ENCODE data around the gene GALNT2. TPM values are rescaled to one million over a fixed set of nuclear protein-coding genes. Genes with fewer than 3 reads are reported as not detected.

Gene GALNT2
- total and polyA plus RNA-seq, 9 of the 15 experiments (the other 6 are each of a cell fraction or from before 2014, with no cell fraction given): 1.6 to 106 (median 51.9) TPM

GRCh38 chr1:230123280-230124185, 56.5 kb downstream of the GALNT2 start (continued):
- TF ChIP-seq ZNF592 (IDR thresholded peaks at IDR 0.05): peak; percentile 84
- no peak for TF ChIP-seq HOMEZ (CRISPR knock-in tag; IDR thresholded peaks at IDR 0.05)
- TF ChIP-seq PHB (CRISPR knock-in tag; IDR thresholded peaks at IDR 0.05): no peak
- no peak for TF ChIP-seq POLR3A (IDR thresholded peaks at IDR 0.05; ENCODE audit: borderline replicate concordance, extremely low read depth, insufficient read depth, insufficient read length)
- TF ChIP-seq ZNF23 (CRISPR knock-in tag; IDR thresholded peaks at IDR 0.05): no peak
- no peak for TF ChIP-seq ZNF3 (CRISPR knock-in tag; IDR thresholded peaks at IDR 0.05)
- no peak for TF ChIP-seq STAT5B (CRISPR knock-in tag; IDR thresholded peaks at IDR 0.05)
- no peak for TF ChIP-seq ZFPM2 (CRISPR knock-in tag; IDR thresholded peaks at IDR 0.05)
- peak; percentile 54; the same call in 1 of the 2 replicates for TF ChIP-seq ZNF175 (CRISPR knock-in tag; IDR thresholded peaks at IDR 0.05; ENCODE audit: low read depth)
- TF ChIP-seq ZNF766 (CRISPR knock-in tag; conservative IDR thresholded peaks at IDR 0.05): 0 out of 2 replicates have a peak, but pooled peaks have one; percentile 41
- TF ChIP-seq ZFP36 (IDR thresholded peaks at IDR 0.05; ENCODE audit: low read depth, low read length, partially characterized antibody): no peak
- no peak for TF ChIP-seq CHAMP1 (IDR thresholded peaks at IDR 0.05)
- no peak for TF ChIP-seq TRIM24 (IDR thresholded peaks at IDR 0.05)
- TF ChIP-seq HNRNPLL (IDR thresholded peaks at IDR 0.05; ENCODE audit: low read depth, low read length, poor library complexity, severe bottlenecking): no peak
- no peak for TF ChIP-seq ZNF57 (CRISPR knock-in tag; IDR thresholded peaks at IDR 0.05)
- TF ChIP-seq EP400 (IDR thresholded peaks at IDR 0.05): 0 out of 2 replicates have a peak, but pooled peaks have one; percentile 20
- TF ChIP-seq CXXC5 (CRISPR knock-in tag; IDR thresholded peaks at IDR 0.05): peak; percentile 46; the same call in 1 of the 2 replicates

All from K562 (cell line).